Muscle of arm (tissue), 12 donors: ENCODE results near the gene MAB21L3. TPM values are rescaled to one million over a fixed set of nuclear protein-coding genes. Genes with fewer than 3 reads are reported as not detected.

Source experiments
- DNase-seq: peaks from one replicate; pipeline ENCODE4 v3.0.0-alpha.2; 2013
- polyA plus RNA-seq, 12 donors: library from polyadenylated mRNA; unstranded; fragments of 120-200 nt; gene quantifications; one replicate each; pipeline ENCODE4 v1.2.1, GENCODE V29; 2013; ENCODE audit not compliant: insufficient read length in 12 of 12

MAB21L3 gene
- polyA plus RNA-seq, 12 donors, result 0.26 to 2.0 (median 0.91) TPM; not detected in 9

DNA sequence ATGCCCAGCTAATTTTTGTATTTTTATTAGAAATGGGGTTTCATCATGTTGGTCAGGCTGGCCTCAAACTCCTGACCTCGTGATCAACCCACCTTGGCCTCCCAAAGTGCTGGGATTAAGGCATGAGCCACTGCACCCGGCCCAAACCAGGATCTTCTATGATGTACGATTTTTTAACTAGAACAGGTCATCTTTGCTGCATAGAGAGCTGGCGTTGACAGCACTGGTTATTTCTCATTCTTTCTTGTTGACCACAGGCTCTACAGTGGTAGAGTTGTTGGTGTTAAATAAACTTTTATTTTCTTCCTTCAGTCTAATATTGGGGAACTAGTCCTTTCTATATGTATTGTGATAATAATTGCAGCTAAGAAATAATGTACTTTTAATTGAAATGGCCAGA, 3.8 kb upstream of the MAB21L3 start:
- DNase-seq, result no peak

DNA sequence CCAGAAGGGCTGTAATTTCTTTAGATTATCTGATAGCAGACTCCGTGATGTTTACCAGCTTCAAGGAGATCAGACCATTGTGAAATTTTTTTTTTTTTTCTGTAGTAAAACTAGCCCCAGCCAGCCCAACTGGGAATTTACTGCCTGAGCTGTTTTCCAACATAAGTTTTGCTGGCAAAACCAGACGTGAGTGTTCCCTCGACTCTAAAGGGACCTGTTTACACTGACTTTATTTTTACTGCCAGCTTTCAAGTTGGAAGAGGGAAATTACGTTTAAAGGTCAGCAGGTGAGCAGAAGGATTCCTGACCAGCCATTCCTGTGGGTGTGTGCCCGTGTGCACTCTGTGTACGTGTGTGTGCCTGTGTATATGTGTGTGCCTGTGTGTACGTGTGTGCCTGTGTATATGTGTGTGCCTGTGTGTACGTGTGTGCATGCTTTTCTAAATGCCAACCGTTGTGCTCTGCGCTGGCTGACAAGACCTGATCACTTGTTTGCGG, 374 bp downstream of the MAB21L3 start:
- DNase-seq, result no peak

DNA sequence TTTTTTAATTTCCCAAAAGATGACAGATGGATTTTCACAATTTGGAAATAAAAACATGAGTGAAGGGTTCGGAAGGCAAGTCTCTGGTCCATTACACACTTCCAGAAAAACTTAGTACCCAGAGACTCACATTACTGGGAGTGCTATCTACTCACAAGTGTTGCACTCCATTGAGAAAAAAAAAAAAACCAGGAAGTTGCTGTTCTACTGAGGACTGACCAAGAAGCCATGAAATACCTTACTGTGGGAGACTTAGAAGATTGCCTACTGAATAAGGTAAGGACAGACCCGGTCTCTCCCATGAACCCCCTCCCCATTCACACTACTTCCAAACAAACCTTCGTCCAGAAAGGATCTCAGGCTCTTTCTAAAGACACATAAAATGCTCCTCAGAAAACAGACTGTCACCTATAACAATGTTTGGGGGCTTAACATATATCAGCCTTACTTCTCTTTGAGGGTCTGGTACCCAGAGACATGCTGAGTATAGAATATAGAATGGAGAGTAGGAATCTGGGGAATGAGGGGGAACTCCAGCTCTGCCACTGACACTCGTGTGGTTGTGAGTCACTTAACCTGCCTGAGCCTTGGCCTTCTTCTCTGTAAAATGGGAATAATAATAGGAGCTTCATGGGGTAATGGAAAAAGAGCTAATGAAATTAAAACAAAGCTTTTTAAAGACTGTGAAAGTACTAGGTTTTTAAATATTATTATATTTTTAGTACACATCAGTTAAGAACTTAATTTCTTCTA, 1.4 kb downstream of the MAB21L3 start:
- no peak for DNase-seq

DNA sequence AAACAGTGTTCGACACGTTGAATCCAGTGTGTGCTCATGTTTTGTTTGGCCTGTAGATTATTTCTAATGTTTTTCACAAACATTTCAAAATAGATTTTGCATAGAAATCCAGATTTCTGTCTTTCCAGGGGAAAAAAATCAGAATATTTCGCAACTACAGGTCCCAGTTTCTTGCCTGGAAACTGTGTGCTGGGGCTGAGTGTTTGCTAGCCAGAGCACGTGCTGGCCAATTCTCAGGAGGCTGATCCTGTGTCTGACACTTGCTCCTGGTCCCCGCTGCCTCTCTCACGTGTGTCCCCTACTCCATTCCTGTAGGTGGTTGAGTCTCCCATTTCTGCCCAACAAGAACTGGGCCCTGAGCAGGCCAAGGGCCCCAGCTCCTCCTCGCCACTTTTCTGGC, 2.4 kb downstream of the MAB21L3 start:
- no peak for DNase-seq

- DNase-seq, result no peak
These were observed 4.6 kb downstream of the MAB21L3 start for GRCh38 chr1:116115476-116116439.

- DNase-seq, result no peak
These were observed 7.3 kb downstream of the MAB21L3 start for GRCh38 chr1:116118471-116118870.

DNA sequence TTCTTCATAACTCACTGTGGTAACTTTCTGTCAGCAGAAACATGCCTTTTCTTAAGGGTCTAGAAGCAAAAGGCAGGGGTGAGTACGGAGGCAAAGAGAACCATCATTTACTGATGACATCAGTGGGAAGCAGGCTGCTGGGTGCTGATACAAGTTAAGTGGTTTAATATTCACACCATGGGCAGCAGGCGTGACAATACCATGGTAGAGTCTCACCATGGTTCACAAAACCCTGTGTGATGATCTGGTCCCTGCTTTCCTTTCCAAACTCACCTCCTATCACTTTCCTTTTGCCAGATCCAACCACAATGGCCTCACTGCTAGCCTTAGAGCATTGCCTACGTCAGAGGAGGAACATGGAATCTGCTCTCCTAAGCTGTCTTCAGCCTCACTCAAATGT, 8.7 kb downstream of the MAB21L3 start:
- DNase-seq, result no peak

DNA sequence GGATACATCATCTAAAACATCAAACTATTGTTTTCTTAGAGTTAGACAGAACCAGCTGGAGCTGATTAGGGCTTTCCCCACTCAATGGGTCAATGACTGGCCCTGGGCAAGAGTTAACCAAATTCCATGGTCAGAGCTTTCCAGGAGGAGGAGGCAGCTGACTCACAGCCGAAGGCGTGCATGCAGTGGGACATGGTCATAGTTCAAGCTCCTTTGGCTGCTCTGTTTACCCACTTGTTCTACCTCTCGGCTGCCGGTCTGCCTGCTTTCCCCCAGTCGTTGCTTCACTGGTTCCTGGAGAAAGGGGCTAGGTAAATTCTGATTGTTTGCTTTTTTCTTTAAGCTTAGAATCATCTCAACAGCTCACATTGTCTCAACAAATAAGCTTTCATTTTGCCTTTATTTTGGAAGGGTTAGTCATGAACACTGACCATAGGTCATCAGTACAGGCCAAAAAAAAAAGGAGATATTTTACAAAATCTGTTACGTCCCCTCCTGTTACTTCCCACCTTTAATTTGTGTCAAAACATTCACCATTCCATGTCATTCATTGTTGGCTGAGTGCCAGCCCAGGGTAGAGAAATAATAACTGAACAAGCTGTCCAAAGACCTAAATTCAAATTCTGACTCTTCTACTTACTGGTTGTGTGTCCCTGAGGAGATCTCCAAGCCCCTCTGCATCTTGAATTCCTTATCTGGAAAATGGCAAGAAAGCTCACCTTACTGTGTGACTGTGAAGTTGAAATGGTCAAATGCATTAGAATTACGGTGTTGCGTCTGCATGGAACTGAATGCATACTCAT, 12.0 kb downstream of the MAB21L3 start:
- DNase-seq, result no peak

DNA sequence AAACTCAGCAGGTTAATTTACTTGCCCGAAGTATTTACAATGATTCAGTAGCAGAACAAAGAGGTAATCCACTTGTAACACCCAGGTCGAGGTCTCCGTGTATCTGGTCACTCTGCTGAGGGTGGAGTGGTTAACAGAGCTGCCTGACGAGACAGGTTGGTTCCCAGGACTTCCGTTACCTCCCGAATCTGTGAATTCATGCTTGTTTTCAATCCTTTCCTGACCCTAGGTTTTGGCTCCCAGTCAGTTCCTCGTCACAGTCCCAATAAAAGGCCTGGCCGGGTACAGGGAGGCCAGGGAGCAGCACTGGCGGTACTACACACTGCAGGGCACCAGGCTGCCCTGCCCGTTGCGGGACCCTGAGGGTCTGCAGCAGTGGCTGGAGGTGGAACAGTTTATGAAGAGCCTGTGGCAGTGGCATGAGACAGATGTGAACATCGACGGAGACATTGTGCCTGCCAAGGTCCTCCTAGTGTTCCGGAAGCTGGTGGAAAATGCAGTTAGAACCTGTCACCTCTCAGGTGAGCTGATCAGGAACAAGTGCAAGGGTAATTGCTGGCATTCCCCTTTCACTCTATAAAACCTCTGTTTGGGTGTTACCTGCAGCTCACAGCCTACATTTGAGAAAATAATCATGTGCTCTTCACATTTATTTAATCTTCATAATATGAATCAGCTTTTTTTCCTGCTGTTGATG, 12.8 kb downstream of the MAB21L3 start:
- DNase-seq, result no peak

- no peak for DNase-seq
These were observed 14.6 kb downstream of the MAB21L3 start for GRCh38 chr1:116125758-116126157.

GRCh38 chr1:116126281-116126680, 15.1 kb downstream of the MAB21L3 start:
- no peak for DNase-seq

DNA sequence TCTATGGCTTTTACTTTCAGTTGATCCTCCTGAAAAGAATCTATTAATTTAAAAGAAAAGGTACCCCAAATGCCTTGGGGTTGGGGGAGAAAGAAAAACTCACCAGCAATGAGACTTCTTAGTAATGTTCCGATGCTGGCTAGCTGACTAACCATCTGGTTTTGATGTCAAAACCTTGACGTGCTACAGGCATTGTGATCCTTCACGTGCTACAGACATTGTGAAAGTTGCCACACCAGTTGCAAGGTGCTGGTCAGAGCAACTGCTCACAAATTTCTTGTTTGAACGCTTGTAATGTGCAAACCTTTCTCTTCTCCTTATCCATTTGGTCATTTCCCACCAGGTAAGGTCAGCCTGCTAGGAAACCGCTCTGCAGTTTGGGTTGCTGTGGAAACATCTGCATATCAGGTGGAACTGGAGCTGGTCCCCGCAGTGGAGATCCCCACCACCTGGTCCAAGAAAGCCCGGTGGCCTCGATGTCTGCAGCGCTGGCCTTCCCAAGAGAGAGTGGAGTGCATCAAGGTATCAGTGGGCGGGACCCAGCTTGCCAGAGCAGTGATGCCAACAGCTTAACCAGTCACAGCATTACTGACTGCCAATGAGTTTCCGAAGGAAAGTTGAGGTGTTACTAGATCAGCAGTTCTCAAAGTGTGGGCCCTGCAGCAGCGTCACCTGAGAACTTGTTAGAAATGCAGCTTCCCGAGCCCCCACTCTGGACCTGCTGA, 16.1 kb downstream of the MAB21L3 start:
- DNase-seq, result no peak

DNA sequence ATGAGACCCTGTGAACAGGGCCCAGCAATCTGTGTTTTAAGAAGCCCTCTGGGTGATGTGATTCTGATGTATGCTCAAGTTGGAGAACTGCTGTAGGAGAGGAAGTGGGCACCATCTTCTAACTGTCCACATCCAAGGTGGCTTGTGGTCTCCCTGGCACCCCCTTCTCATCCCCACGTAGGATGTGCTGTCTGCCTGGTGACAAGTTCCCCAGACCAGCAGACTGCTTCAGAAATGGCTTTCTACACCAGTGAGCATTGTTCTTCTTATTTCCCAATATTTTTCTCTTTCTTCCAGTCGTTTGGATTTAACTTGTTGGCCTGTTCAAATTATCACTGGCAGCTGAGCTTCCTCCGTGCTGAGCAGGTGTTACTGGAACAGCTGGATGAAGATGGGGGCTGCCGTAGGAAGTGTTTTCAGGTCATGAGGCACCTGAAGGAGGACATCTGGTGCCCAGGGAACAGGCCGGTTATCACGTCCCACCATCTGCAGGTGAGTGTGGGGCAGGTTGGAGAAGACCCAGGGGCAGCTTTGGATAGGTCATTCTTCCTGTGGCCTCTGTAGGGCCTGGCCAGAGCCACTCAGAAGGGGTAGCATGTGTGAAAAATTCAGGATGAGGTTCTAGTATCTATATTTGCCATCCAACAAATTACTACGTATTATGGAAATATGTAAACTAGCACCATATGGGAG, 16.8 kb downstream of the MAB21L3 start:
- DNase-seq, result no peak

DNA sequence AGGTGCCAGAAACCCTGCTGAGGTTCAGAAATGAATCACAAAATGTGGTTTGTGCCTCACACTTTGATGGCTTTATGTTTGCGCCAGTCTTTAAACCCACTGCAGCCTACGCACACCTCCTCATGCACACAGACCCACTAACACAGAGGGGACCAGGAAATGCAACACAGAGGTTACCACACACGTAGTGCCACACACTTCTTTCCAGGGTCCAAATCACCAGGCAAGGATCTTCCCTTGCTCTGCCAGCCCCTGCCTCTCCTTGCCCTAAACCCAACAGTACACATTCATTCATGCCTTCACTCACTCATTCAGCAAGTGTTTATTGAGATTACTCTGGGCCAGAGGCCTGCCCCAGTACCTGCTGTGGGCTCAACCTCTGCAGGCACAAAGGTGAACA, 17.5 kb downstream of the MAB21L3 start:
- no peak for DNase-seq

DNA sequence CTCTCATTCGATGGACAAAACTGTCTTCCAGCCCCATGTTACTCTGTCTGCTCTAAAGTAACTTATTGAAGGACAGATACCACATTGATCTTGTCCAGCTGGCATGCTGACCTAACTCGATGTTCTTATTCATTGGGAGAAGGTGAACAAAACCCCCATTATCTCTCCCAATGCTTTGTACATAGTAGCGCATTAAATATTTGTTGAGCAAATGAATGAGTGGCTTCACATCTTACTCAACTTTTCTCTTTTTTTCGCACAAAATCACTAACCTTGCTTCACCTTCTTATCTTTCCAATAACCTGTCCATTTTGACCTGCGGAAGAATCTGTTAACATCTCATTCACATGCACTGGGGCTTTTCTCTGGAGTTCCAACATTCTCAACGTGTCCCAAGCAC, 18.3 kb downstream of the MAB21L3 start:
- no peak for DNase-seq

GRCh38 chr1:116130356-116130755, 19.2 kb downstream of the MAB21L3 start:
- DNase-seq, result no peak

DNA sequence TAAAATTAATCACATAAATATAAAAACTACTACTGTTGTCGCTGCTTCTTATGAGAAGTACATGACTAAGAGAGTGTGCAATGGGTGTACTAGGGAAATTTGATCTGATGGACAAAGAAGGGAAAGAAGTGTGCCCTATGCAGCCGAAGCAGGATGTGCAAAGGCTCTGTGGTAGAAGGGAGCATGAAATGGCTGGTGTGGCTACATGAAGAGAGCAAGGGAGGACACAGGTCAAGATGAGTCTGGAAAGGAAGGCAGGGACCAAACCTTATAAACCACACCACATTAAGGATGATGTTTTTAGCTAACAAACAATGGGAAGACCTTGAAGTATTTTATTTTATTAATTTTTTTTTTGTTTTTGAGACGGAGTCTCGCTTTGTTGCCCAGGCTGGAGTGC, 20.0 kb downstream of the MAB21L3 start:
- no peak for DNase-seq

DNA sequence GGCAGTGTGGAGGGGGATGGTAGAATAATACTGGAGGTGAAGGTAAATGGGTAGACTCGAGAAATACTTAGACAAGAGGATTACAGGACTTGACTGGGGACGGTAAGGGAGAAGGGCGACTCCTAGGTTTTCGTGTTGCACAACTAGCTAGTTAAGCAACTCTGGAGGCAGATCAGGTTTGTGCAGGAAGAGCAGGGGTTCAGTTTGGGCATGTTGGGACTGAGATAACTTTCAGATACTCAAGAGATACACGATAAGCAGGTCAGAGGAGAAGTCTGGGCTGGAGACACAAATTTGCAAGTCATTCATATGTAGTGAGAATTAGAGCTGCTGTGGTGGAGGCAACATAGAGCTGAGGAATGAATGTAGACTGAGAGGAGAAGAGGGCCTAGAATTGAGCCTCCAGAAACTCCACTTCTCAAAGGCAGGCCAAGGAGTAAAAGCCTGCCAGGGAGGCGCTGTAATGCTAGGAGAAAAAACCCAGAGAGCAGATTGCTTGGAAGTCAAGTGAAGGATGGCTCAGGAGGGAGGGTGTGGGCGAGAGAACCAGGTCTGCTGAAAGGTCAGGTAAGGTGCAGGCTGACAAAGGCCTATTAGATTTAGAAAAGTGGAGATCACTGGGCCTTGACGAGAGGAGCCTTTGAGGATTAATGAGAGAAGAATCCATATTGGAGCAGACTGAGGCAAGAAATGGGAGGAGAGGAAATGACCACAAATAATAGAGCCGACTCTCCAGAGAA, 20.8 kb downstream of the MAB21L3 start:
- no peak for DNase-seq
